HG03066 (cell line): ENCODE results near the gene MALT1.
A peak's percentile ranks its signal among the peaks of the same experiment; 100 is the strongest.

Source experiments
- ATAC-seq: cut with Tn5 transposase; IDR thresholded peaks from one replicate; pipeline ENCODE4 v1.9.1; 2021; ENCODE audit warnings: low read depth; ENCODE audit not compliant: unreplicated experiment

Gene MALT1

DNA sequence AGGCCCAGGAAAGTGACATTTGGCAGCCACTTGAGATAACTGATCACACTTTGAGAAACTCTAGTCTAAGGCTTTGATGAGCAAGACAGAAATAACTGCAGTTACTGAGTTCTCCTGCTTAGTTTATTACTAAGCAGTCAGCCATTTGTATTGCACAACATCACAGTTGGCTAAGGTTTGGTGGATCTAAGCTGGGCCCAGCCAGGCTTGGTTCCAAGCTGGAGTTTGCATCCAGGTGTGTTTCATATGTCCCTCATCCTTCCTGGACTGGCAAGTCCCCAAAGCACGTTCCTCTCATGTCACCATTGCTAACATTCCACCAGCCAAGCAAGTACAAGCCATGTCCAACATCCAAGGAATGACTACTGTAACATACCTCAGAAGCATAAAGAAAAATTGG, 122.1 kb downstream of the MALT1 start:
- no peak for ATAC-seq

DNA sequence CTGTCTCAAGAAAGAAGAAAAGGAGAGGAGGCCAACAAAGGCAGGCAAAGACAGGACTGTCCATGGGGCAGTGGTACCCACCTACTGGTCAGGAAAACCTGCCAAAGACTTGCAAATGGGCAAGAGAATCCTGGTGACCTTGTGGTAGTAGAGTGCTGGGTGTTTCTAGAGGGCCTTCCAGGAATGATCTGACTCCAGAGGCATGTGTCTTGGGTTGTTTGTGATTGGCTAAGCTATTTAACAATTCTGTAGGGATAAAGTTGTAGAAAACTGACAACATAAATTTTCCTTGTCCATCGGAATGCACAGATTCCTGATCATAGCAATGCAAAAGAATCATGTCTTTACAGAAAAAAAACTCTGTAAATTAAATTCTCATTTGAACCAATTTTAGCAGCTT, 125.0 kb downstream of the MALT1 start:
- no peak for ATAC-seq

- ATAC-seq = peak; percentile 97
Measured at GRCh38 chr18:58800582-58800981, 129.3 kb downstream of the MALT1 start.

- no peak for ATAC-seq
Measured at GRCh38 chr18:58802959-58803358, 131.7 kb downstream of the MALT1 start.

DNA sequence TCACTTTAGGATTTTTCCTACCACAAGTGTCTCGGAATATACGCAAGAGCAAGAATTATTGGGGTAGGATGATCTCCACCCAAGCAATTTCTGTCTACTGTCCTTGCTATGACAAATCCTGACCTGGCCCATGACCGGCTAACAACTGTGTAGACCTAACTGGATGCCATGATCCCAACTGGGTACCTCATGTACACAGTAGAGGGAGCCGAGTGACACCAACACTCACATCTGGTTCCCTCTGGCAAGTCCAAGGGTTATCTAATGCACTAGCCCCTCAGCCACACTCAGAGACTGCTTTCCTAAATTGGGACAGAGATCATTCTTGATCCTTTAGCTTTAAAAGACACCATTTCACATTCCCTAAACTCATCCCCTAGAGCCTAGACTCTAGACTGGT, 132.7 kb downstream of the MALT1 start:
- ATAC-seq = no peak
